IMR-90 (cell line): Measurements from ENCODE around the gene CCL19. TPM values are rescaled to one million over a fixed set of nuclear protein-coding genes. Genes with fewer than 3 reads are reported as not detected.

Experiments
- ATAC-seq: fragments of 200-7000 bp; cut with Tn5 transposase; 2 replicates; pipeline ENCODE4 v1.9.1; 2020; ENCODE audit warnings: low read depth, mild to moderate bottlenecking, moderate library complexity
- BruUV-seq: library from RNA; stranded (reverse); fragments of 400-500 nt; replicated peaks from 2 replicates; lab custom pipeline; 2021; lab: Mats Ljungman, UMichigan
- CTCF ChIA-PET: fragments of 300-600 bp; formaldehyde crosslinking; extraction: SDS; loops from one replicate; lab custom pipeline; 2021; ENCODE audit warnings: antibody characterized with exemption; lab: Yijun Ruan, JAX
- POLR2A ChIA-PET: fragments of 300-600 bp; sonication (Branson Sonifier 250); formaldehyde crosslinking; loops from one replicate; lab custom pipeline; 2022; ENCODE audit warnings: antibody characterized with exemption; ENCODE audit not compliant: unreplicated experiment; lab: Charles Lee
- DNase-seq: peaks from one replicate; pipeline ENCODE4 v3.0.0; 2013
- H2AFZ ChIP-seq: replicated peaks from 2 replicates; pipeline ENCODE3; 2013; ENCODE audit warnings: low read length, mild to moderate bottlenecking; ENCODE audit not compliant: poor library complexity
- H2AK5ac ChIP-seq: 2 replicates; pipeline ENCODE4 v1.6.1; 2013; ENCODE audit warnings: low read depth, low read length, inconsistent platforms
- H2AK9ac ChIP-seq: replicated peaks from 2 replicates; pipeline ENCODE3; 2013; ENCODE audit warnings: mild to moderate bottlenecking, low read depth, low read length, moderate library complexity; ENCODE audit not compliant: poor library complexity
- H2BK120ac ChIP-seq: 2 replicates; pipeline ENCODE4 v1.6.1; 2013; ENCODE audit warnings: low read depth, low read length, inconsistent platforms
- H2BK15ac ChIP-seq: 3 replicates; pipeline ENCODE4 v1.6.1; 2013; ENCODE audit warnings: low read depth, low read length, inconsistent platforms
- H2BK20ac ChIP-seq: 2 replicates; pipeline ENCODE4 v1.6.1; 2013; ENCODE audit warnings: low read depth, mild to moderate bottlenecking, inconsistent platforms, low read length, moderate library complexity
- H2BK5ac ChIP-seq: 2 replicates; pipeline ENCODE4 v1.6.1; 2013; ENCODE audit warnings: mild to moderate bottlenecking, low read depth, low read length, inconsistent platforms; ENCODE audit not compliant: poor library complexity, severe bottlenecking
- H3K14ac ChIP-seq: replicated peaks from 2 replicates; pipeline ENCODE4 v1.6.1; 2013; ENCODE audit warnings: low read depth, low read length, inconsistent platforms
- H3K18ac ChIP-seq: 2 replicates; pipeline ENCODE4 v1.6.1; 2013; ENCODE audit warnings: low read depth, low read length, control low read depth
- H3K23ac ChIP-seq: 2 replicates; pipeline ENCODE4 v1.6.1; 2013; ENCODE audit warnings: low read depth, low read length, inconsistent platforms
- H3K27ac ChIP-seq: 2 replicates; pipeline ENCODE4 v1.5.1; 2013; ENCODE audit warnings: mild to moderate bottlenecking, control low read depth, low read length; ENCODE audit not compliant: insufficient read depth
- H3K27me3 ChIP-seq: 2 replicates; pipeline ENCODE4 v1.6.1; 2013; ENCODE audit warnings: low read length; ENCODE audit not compliant: control insufficient read depth, insufficient read depth
- H3K36me3 ChIP-seq: 2 replicates; pipeline ENCODE4 v1.6.1; 2013; ENCODE audit warnings: low read length, mixed read lengths; ENCODE audit not compliant: control insufficient read depth, insufficient read depth
- H3K4ac ChIP-seq: 2 replicates; pipeline ENCODE4 v1.6.1; 2013; ENCODE audit warnings: low read depth, low read length, inconsistent platforms
- H3K4me1 ChIP-seq: 2 replicates; pipeline ENCODE4 v1.6.1; 2013; ENCODE audit warnings: low read length, mixed read lengths; ENCODE audit not compliant: control insufficient read depth, insufficient read depth
- H3K4me2 ChIP-seq: 2 replicates; pipeline ENCODE4 v1.6.1; 2013; ENCODE audit warnings: low read depth, mild to moderate bottlenecking, control low read depth, low read length, moderate library complexity
- H3K4me3 ChIP-seq: 2 replicates; pipeline ENCODE4 v1.5.1; 2013; ENCODE audit warnings: low read depth, mild to moderate bottlenecking, control low read depth, low read length, moderate library complexity; ENCODE audit not compliant: insufficient read depth
- H3K56ac ChIP-seq: 2 replicates; pipeline ENCODE4 v1.6.1; 2013; ENCODE audit warnings: low read length, inconsistent platforms; ENCODE audit not compliant: insufficient read depth; ENCODE audit errors: extremely low read depth
- H3K79me1 ChIP-seq, 2 experiments: 2 replicates each; pipeline ENCODE4 v1.6.1; 2013; ENCODE audit warnings: low read length in 2 of 2, inconsistent platforms in 1 of 2, low read depth in 1 of 2
- H3K9ac ChIP-seq: 2 replicates; pipeline ENCODE4 v1.6.1; 2013; ENCODE audit warnings: low read depth, low read length, control low read depth
- H3K9me1 ChIP-seq: 2 replicates; pipeline ENCODE4 v1.6.1; 2013; ENCODE audit warnings: low read length, inconsistent platforms; ENCODE audit not compliant: insufficient read depth
- H3K9me3 ChIP-seq: 2 replicates; pipeline ENCODE4 v1.6.1; 2013; ENCODE audit warnings: low read length; ENCODE audit not compliant: control insufficient read depth, insufficient read depth
- H4K20me1 ChIP-seq: 2 replicates; pipeline ENCODE4 v1.6.1; 2013; ENCODE audit warnings: low read length, inconsistent platforms; ENCODE audit not compliant: insufficient read depth
- H4K5ac ChIP-seq: 2 replicates; pipeline ENCODE4 v1.6.1; 2013; ENCODE audit warnings: mild to moderate bottlenecking, low read depth, low read length, control low read depth
- H4K8ac ChIP-seq, 2 experiments: 2 replicates each; pipeline ENCODE4 v1.6.1; 2013; ENCODE audit warnings: low read depth in 2 of 2, low read length in 2 of 2, control low read depth in 1 of 2, inconsistent platforms in 1 of 2
- H4K91ac ChIP-seq: 2 replicates; pipeline ENCODE4 v1.6.1; 2013; ENCODE audit warnings: low read depth, low read length, inconsistent platforms; ENCODE audit not compliant: insufficient read depth
- BHLHE40 ChIP-seq: fragments of 150-350 bp; IDR thresholded peaks from 2 replicates; pipeline ENCODE4 v1.6.1; 2016; ENCODE audit warnings: mild to moderate bottlenecking, low read depth, low read length
- CEBPB ChIP-seq: IDR thresholded peaks from 2 replicates; pipeline ENCODE4 v1.6.1; 2012; ENCODE audit warnings: low read depth, low read length, improper control_type of control experiment
- CHD1 ChIP-seq: IDR thresholded peaks from 2 replicates; pipeline ENCODE4 v1.6.1; 2012; ENCODE audit warnings: low read depth, low read length, improper control_type of control experiment
- CTCF ChIP-seq: conservative IDR thresholded peaks from 2 replicates; pipeline ENCODE4 v1.5.1; 2012; ENCODE audit warnings: mild to moderate bottlenecking, low read depth, low read length, improper control_type of control experiment
- ELK1 ChIP-seq: fragments of 150-350 bp; IDR thresholded peaks from 2 replicates; pipeline ENCODE4 v1.6.1; 2016; ENCODE audit warnings: low read depth, mild to moderate bottlenecking, low read length, moderate library complexity, borderline replicate concordance
- FOS ChIP-seq: fragments of 150-350 bp; IDR thresholded peaks from 2 replicates; pipeline ENCODE4 v1.6.1; 2016; ENCODE audit warnings: low read depth, low read length
- MAFK ChIP-seq: IDR thresholded peaks from 2 replicates; pipeline ENCODE4 v1.6.1; 2012; ENCODE audit warnings: low read depth, low read length, improper control_type of control experiment
- MAZ ChIP-seq: IDR thresholded peaks from 2 replicates; pipeline ENCODE4 v1.6.1; 2012; ENCODE audit warnings: low read depth, mild to moderate bottlenecking, low read length, improper control_type of control experiment, moderate library complexity, borderline replicate concordance
- MXI1 ChIP-seq: IDR thresholded peaks from 2 replicates; pipeline ENCODE4 v1.6.1; 2012; ENCODE audit warnings: low read depth, mild to moderate bottlenecking, low read length, moderate library complexity, borderline replicate concordance
- NFE2L2 ChIP-seq: fragments of 150-350 bp; IDR thresholded peaks from 2 replicates; pipeline ENCODE4 v1.6.1; 2016; ENCODE audit warnings: low read depth, mild to moderate bottlenecking, low read length
- RAD21 ChIP-seq: IDR thresholded peaks from 2 replicates; pipeline ENCODE4 v1.6.1; 2012; ENCODE audit warnings: low read length, improper control_type of control experiment
- RCOR1 ChIP-seq: IDR thresholded peaks from 2 replicates; pipeline ENCODE4 v1.6.1; 2012; ENCODE audit warnings: mild to moderate bottlenecking, low read length, improper control_type of control experiment; ENCODE audit not compliant: insufficient replicate concordance
- RFX5 ChIP-seq: IDR thresholded peaks from 2 replicates; pipeline ENCODE4 v1.8.0; 2012; ENCODE audit warnings: low read depth, mild to moderate bottlenecking, low read length, moderate library complexity
- SMC3 ChIP-seq: fragments of 150-350 bp; IDR thresholded peaks from 2 replicates; pipeline ENCODE4 v1.6.1; 2016; ENCODE audit warnings: low read depth, mild to moderate bottlenecking, antibody characterized with exemption, low read length, moderate library complexity
- USF2 ChIP-seq: fragments of 150-350 bp; IDR thresholded peaks from 2 replicates; pipeline ENCODE4 v1.6.1; 2017; ENCODE audit warnings: mild to moderate bottlenecking, antibody characterized with exemption, low read length, low read depth
- WGBS, 2 experiments: methylation state at CpG; one replicate each; pipeline versions ENCODE4 v1.1.5 to v1.1.7; 2013; ENCODE audit warnings: missing lambda C conversion rate in 2 of 2; ENCODE audit not compliant: insufficient read length in 1 of 2; ENCODE audit errors: extremely low coverage in 2 of 2; 5-methylcytosine and 5-hydroxymethylcytosine counted together
- dilution Hi-C: fragments of 300-500 bp; cut with HindIII; formaldehyde crosslinking; loops from one replicate; pipeline ENCODE4 v1.14.3; 2018; ENCODE audit warnings: low sequenced_read_pairs; ENCODE audit not compliant: unreplicated experiment
- in situ Hi-C: fragments of 300-500 bp; cut with MboI; formaldehyde crosslinking; loops from 3 replicates; pipeline ENCODE4 v1.14.3; 2019; ENCODE audit warnings: low sequenced_read_pairs, inconsistent platforms, mixed read lengths
- intact Hi-C: fragments of 100-400 bp; cut with micrococcal nuclease; formaldehyde crosslinking; loops from 2 replicates; pipeline ENCODE4 v1.10.0; 2022
- polyA plus RNA-seq, 3 experiments: library from polyadenylated mRNA; depleted of rRNA; stranded (reverse); fragments of >200 nt; gene quantifications; 2 replicates each; pipeline ENCODE4 v1.2.3, GENCODE V29; 2012; ENCODE audit warnings: low replicate concordance in 1 of 3
- total RNA-seq: library from RNA; depleted of rRNA; stranded (reverse); fragments of >200 nt; gene quantifications from 2 replicates; pipeline ENCODE4 v1.2.3, GENCODE V29; 2012

CCL19 gene
- total and polyA plus RNA-seq, 2 of the 4 experiments (the other 2 are of a cell fraction) = not detected

GRCh38 chr9:34712140-34712539 lies 21.1 kb upstream of the CCL19 start:
- Histone ChIP-seq H2BK20ac (no peak overlapping the region), H3K27me3 (peaks cover 34% of the 10 kb centered on the region), H3K36me3 (no peaks in the 10 kb centered on the region), H3K79me1 (no peaks in the 10 kb centered on the region), H3K56ac (no peak overlapping the region), H2BK5ac (no peak overlapping the region), H3K27ac (no peak overlapping the region), H3K4ac (no peak overlapping the region), H3K9me3 (no peaks in the 10 kb centered on the region), H2BK15ac (no peak overlapping the region), H3K9me1 (no peaks in the 10 kb centered on the region), H4K5ac (no peak overlapping the region), H4K8ac (no peak overlapping the region), H4K20me1 (no peaks in the 10 kb centered on the region), H3K14ac (no peak overlapping the region), H2AK5ac (no peak overlapping the region), H2BK120ac (no peak overlapping the region), H3K18ac (no peak overlapping the region), H3K23ac (no peak overlapping the region), H4K91ac (no peak overlapping the region), H3K9ac (no peak overlapping the region), H2AK9ac (no peak overlapping the region), H2AFZ (no peak overlapping the region), H3K4me1 (no peaks in the 10 kb centered on the region), H3K4me3 (no peak overlapping the region), H3K4me2 (no peak overlapping the region)
- WGBS, 2 experiments = no CpG with 5 or more reads among the region's 1 CpG
- dilution Hi-C loops (no loop called here), intact Hi-C loops (no loop called here), in situ Hi-C loops (no loop called here)
- DNase-seq (no peak), ATAC-seq (no peak)
- CTCF ChIA-PET = interaction anchor here (0.7 kb wide), 3 partner anchors 10 to 47 kb away, joined by 4 read pairs; no protein-coding TSS in a partner anchor
- BruUV-seq = no TSS peak
- POLR2A ChIA-PET = interaction anchor here (0.6 kb wide), 1 partner anchor 16 kb away, joined by 4 read pairs; no protein-coding TSS in a partner anchor
- TF ChIP-seq MAZ (no peak), USF2 (no peak), RCOR1 (no peak), FOS (no peak), NFE2L2 (no peak), MAFK (no peak), RAD21 (no peak), CTCF (no peak), SMC3 (no peak), RFX5 (no peak), CEBPB (no peak), CHD1 (no peak), ELK1 (no peak), MXI1 (no peak), BHLHE40 (no peak)
